ENCODE data around the gene TPCN2.

Gene TPCN2

GRCh38 chr11:69044111-69045013 lies 4.4 kb upstream of the TPCN2 start:
- Histone ChIP-seq H3K27me3 (ENCODE audit: insufficient read depth, low read depth, severe bottlenecking) (no peaks in the 10 kb centered on the region), H3K9me3 (ENCODE audit: severe bottlenecking) (no peaks in the 10 kb centered on the region), H3K36me3 (no peaks in the 10 kb centered on the region), H3K27ac (no peak overlapping the region), H3K4me3 (ENCODE audit: low read depth, low read length) (no peak overlapping the region)
- DNase-seq: peak; percentile 29
- peak; percentile 45 for TF ChIP-seq CTCF (IDR thresholded peaks at IDR 0.05; ENCODE audit: low read depth, low read length)

GRCh38 chr11:69048031-69048693 lies 570 bp upstream of the TPCN2 start:
- Histone ChIP-seq H3K9me3 (ENCODE audit: severe bottlenecking) (no peaks in the 10 kb centered on the region), H3K27ac (no peak overlapping the region), H3K36me3 (no peaks in the 10 kb centered on the region), H3K27me3 (ENCODE audit: insufficient read depth, low read depth, severe bottlenecking) (no peaks in the 10 kb centered on the region), H3K4me3 (ENCODE audit: low read depth, low read length) (peak overlapping the region; percentile 79)
- TF ChIP-seq CTCF (IDR thresholded peaks at IDR 0.05; ENCODE audit: low read depth, low read length): no peak
- DNase-seq: no peak

GRCh38 chr11:69049490-69049867 lies 747 bp downstream of the TPCN2 start:
- Histone ChIP-seq H3K36me3 (no peaks in the 10 kb centered on the region), H3K4me3 (ENCODE audit: low read depth, low read length) (peak overlapping the region; percentile 79), H3K9me3 (ENCODE audit: severe bottlenecking) (no peaks in the 10 kb centered on the region), H3K27ac (peak overlapping the region; percentile 68; the same call in 1 of the 2 replicates), H3K27me3 (ENCODE audit: insufficient read depth, low read depth, severe bottlenecking) (no peaks in the 10 kb centered on the region)
- no peak for TF ChIP-seq CTCF (IDR thresholded peaks at IDR 0.05; ENCODE audit: low read depth, low read length)
- DNase-seq: no peak

GRCh38 chr11:69050592-69051380 lies 2.1 kb downstream of the TPCN2 start:
- Histone ChIP-seq H3K27me3 (ENCODE audit: insufficient read depth, low read depth, severe bottlenecking) (no peaks in the 10 kb centered on the region), H3K27ac (no peak overlapping the region), H3K36me3 (peaks cover 4% of the 10 kb centered on the region; the same call in 1 of the 2 replicates), H3K9me3 (ENCODE audit: severe bottlenecking) (no peaks in the 10 kb centered on the region), H3K4me3 (ENCODE audit: low read depth, low read length) (no peak overlapping the region)
- no peak for DNase-seq
- TF ChIP-seq CTCF (IDR thresholded peaks at IDR 0.05; ENCODE audit: low read depth, low read length): no peak

- Histone ChIP-seq H3K36me3 (peaks cover 4% of the 10 kb centered on the region), H3K4me3 (ENCODE audit: low read depth, low read length) (no peak overlapping the region), H3K27ac (no peak overlapping the region), H3K27me3 (ENCODE audit: insufficient read depth, low read depth, severe bottlenecking) (no peaks in the 10 kb centered on the region), H3K9me3 (ENCODE audit: severe bottlenecking) (no peaks in the 10 kb centered on the region)
- DNase-seq: no peak
- TF ChIP-seq CTCF (IDR thresholded peaks at IDR 0.05; ENCODE audit: low read depth, low read length): no peak
Measured at GRCh38 chr11:69051381-69052342, 2.9 kb downstream of the TPCN2 start.
